Measurements from ENCODE around the gene FBXO42.

- TF ChIP-seq CTCF (IDR thresholded peaks at IDR 0.05) (no peak), POLR2A (IDR thresholded peaks at IDR 0.05) (no peak)
Measured at GRCh38 chr1:16349847-16350406, 2.4 kb downstream of the FBXO42 start.

Measured in right lobe of liver (tissue), 4 donors.